Activated CD8-positive, alpha-beta T cell treated with anti-CD3 and anti-CD28 coated beads for 36 hours (primary cell): ENCODE results near the gene IRGM. TPM values are rescaled to one million over a fixed set of nuclear protein-coding genes. Genes with fewer than 3 reads are reported as not detected.

Source experiments
- ATAC-seq: fragments of 200-7000 bp; cut with Tn5 transposase; one replicate; pipeline ENCODE4 v1.10.0; 2021; ENCODE audit warnings: mild to moderate bottlenecking, moderate library complexity
- CTCF ChIA-PET: fragments of 350-600 bp; sonication (Branson Sonifier 250); formaldehyde crosslinking; loops from one replicate; lab custom pipeline; 2021; ENCODE audit warnings: antibody characterized with exemption; lab: Charles Lee
- POLR2A ChIA-PET: fragments of 350-600 bp; sonication (Branson Sonifier 250); formaldehyde crosslinking; loops from one replicate; lab custom pipeline; 2021; ENCODE audit warnings: antibody characterized with exemption; lab: Charles Lee
- DNase-seq: peaks from one replicate; pipeline ENCODE4 v3.0.0-alpha.2; 2020
- H3K27ac Mint-ChIP-seq: one replicate; pipeline ENCODE4 v1.8.0; 2021; ENCODE audit warnings: mild to moderate bottlenecking, mixed read lengths
- H3K27me3 Mint-ChIP-seq: one replicate; pipeline ENCODE4 v1.8.0; 2021; ENCODE audit warnings: mixed read lengths
- H3K36me3 Mint-ChIP-seq: one replicate; pipeline ENCODE4 v1.8.0; 2021; ENCODE audit warnings: low read depth, mixed read lengths
- H3K4me1 Mint-ChIP-seq: one replicate; pipeline ENCODE4 v1.8.0; 2021; ENCODE audit warnings: low read depth, mixed read lengths
- H3K4me3 Mint-ChIP-seq: one replicate; pipeline ENCODE4 v1.8.0; 2021; ENCODE audit warnings: mild to moderate bottlenecking, moderate library complexity, mixed read lengths
- H3K9me3 Mint-ChIP-seq: one replicate; pipeline ENCODE4 v1.8.0; 2021; ENCODE audit warnings: mixed read lengths
- intact Hi-C: fragments of 100-400 bp; cut with micrococcal nuclease; formaldehyde crosslinking; loops from one replicate; pipeline ENCODE4 v1.10.0; 2022
- total RNA-seq, 2 experiments: library from RNA; stranded (reverse); gene quantifications; one replicate each; pipeline ENCODE4 v1.2.3, GENCODE V29; 2021
- TF ChIP-seq, protein P1 (sequence below): fragments of 200-600 bp; IDR thresholded peaks from one replicate; pipeline ENCODE4 v1.8.0; 2022; ENCODE audit warnings: antibody characterized with exemption, mild to moderate bottlenecking

The IRGM gene
- total RNA-seq, 2 experiments from 2014 or later, result 1.4 to 2.4 TPM

DNA sequence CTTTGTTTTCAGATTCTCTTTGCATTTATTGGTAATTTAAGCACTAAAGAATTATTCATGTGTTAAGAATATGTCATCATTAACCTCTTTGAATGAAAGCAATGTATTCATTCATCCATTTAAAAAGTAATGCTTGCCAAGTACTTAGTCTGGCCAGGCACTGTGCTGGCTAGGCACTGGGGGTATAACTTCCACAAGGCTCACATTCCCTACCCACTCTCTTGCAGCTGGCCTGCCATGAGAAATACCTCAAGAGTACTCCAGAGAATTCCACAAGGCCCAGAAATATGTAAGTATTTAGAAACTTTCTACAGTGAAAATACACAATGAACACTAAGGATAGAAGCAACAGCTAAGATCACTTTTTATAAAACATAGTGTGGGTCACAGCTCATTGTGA is 33.0 kb downstream of the IRGM start:
- Mint-ChIP-seq H3K36me3 (no peaks in the 10 kb centered on the region), H3K4me1 (no peaks in the 10 kb centered on the region), H3K27ac (no peak overlapping the region), H3K9me3 (peaks cover 25% of the 10 kb centered on the region), H3K27me3 (no peaks in the 10 kb centered on the region), H3K4me3 (no peak overlapping the region)
- intact Hi-C loops, result no loop called here
- DNase-seq (no peak), ATAC-seq (no peak)
- ChIA-PET POLR2A (no interaction called here), CTCF (interaction anchor here (1.0 to 1.3 kb wide), 2 partner anchors 8 to 33 kb away, joined by 3 to 5 read pairs; no protein-coding TSS in a partner anchor)
- TF ChIP-seq, protein P1, sequence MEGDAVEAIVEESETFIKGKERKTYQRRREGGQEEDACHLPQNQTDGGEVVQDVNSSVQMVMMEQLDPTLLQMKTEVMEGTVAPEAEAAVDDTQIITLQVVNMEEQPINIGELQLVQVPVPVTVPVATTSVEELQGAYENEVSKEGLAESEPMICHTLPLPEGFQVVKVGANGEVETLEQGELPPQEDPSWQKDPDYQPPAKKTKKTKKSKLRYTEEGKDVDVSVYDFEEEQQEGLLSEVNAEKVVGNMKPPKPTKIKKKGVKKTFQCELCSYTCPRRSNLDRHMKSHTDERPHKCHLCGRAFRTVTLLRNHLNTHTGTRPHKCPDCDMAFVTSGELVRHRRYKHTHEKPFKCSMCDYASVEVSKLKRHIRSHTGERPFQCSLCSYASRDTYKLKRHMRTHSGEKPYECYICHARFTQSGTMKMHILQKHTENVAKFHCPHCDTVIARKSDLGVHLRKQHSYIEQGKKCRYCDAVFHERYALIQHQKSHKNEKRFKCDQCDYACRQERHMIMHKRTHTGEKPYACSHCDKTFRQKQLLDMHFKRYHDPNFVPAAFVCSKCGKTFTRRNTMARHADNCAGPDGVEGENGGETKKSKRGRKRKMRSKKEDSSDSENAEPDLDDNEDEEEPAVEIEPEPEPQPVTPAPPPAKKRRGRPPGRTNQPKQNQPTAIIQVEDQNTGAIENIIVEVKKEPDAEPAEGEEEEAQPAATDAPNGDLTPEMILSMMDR, result no peak

GRCh38 chr5:150895431-150896428 is 49.4 kb downstream of the IRGM start:
- intact Hi-C loops, result no loop called here
- Mint-ChIP-seq H3K9me3 (peaks cover 54% of the 10 kb centered on the region), H3K27me3 (no peaks in the 10 kb centered on the region), H3K4me1 (no peaks in the 10 kb centered on the region), H3K36me3 (peaks cover 50% of the 10 kb centered on the region), H3K4me3 (no peak overlapping the region), H3K27ac (no peak overlapping the region)
- ATAC-seq, result no peak
- CTCF ChIA-PET, result interaction anchor here (1.0 kb wide), 2 partner anchors 8 to 11 kb away, joined by 3 read pairs; no protein-coding TSS in a partner anchor
- no peak for DNase-seq
- TF ChIP-seq, protein P1, result no peak
- POLR2A ChIA-PET, result no interaction called here

Other genes starting within 250 kb of the IRGM start
- under 1 TPM; 0.18 to 0.22 TPM for gene SYNPO, start 205.9 kb upstream of the IRGM start, total RNA-seq
- gene MYOZ3, start 185.3 kb upstream of the IRGM start, total RNA-seq, result under 1 TPM; 0.11 to 0.20 TPM
- gene RBM22, start 145.5 kb upstream of the IRGM start, total RNA-seq, result 10 to 100 TPM; 53.1 to 59.7 TPM
- gene DCTN4, start 87.5 kb upstream of the IRGM start, total RNA-seq, result 10 to 100 TPM; 30.1 to 35.5 TPM
- gene SMIM3, start 67.8 kb upstream of the IRGM start, total RNA-seq, result 1 to 10 TPM; 8.6 to 8.8 TPM
- 1 to 10 TPM; 1.1 to 1.2 TPM for gene ZNF300, start 58.5 kb downstream of the IRGM start, total RNA-seq
- not detected for gene GPX3, start 174.1 kb downstream of the IRGM start, total RNA-seq
- gene TNIP1, start 234.5 kb downstream of the IRGM start, total RNA-seq, result 100 to 1,000 TPM; 222 TPM